ENCODE results near the gene NPR2.

GRCh38 chr9:35834260-35835215 lies 43.1 kb downstream of the NPR2 start:
- TF ChIP-seq POLR2AphosphoS5 (IDR thresholded peaks at IDR 0.05; ENCODE audit: low read depth, low read length) (no peak), SIN3A (IDR thresholded peaks at IDR 0.05; ENCODE audit: borderline replicate concordance, insufficient read depth, low read length) (no peak), REST (IDR thresholded peaks at IDR 0.05; ENCODE audit: insufficient read depth in 1 of 2, low read depth in 2 of 2, low read length in 2 of 2) (no peak)

All from PFSK-1 (cell line).